ENCODE measurements around the gene MICALL2.

DNA sequence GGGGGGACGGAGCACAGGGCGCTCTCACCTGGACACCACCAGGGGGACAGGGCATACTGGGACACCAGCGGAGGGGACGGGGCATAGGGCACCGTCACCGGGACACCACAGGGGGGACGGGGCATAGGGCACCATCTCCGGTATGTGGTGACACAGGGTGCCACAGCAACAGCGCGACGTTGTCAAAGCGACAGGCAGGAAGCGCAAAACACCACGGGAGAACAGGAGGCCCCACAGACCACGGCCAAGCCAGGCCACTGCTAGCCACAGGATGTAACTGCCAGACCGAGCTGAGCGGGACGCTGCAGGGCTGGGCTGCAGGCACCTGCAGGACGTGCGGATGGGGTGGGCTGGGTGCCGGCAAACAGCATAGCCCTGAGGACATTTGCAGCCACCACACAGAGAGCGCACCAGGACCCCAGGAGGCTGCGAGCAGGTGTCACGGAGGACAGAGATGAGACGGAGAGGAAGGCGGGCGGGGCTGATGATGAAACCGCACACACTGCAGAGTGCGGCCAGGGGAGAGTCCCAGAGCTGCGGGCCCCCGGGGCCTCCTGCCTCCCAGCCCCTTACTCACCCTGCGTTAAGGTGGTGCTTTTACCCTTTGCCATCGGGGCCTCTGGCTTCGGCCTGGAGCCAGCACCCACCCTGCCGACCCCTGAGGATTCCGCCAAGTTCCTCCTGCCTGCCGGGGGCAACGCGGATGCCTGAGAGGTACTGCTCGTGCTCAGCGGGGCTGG is 17.5 kb downstream of the MICALL2 start:
- TF ChIP-seq, protein P1, sequence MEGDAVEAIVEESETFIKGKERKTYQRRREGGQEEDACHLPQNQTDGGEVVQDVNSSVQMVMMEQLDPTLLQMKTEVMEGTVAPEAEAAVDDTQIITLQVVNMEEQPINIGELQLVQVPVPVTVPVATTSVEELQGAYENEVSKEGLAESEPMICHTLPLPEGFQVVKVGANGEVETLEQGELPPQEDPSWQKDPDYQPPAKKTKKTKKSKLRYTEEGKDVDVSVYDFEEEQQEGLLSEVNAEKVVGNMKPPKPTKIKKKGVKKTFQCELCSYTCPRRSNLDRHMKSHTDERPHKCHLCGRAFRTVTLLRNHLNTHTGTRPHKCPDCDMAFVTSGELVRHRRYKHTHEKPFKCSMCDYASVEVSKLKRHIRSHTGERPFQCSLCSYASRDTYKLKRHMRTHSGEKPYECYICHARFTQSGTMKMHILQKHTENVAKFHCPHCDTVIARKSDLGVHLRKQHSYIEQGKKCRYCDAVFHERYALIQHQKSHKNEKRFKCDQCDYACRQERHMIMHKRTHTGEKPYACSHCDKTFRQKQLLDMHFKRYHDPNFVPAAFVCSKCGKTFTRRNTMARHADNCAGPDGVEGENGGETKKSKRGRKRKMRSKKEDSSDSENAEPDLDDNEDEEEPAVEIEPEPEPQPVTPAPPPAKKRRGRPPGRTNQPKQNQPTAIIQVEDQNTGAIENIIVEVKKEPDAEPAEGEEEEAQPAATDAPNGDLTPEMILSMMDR (IDR thresholded peaks at IDR 0.05), result no peak; the same call in 1 of the 2 replicates
- no peak for TF ChIP-seq EZH2phosphoT487 (IDR thresholded peaks at IDR 0.05; ENCODE audit: borderline replicate concordance, low read depth)
- TF ChIP-seq TAF1 (IDR thresholded peaks at IDR 0.05; ENCODE audit: borderline replicate concordance, low read depth, low read length), result no peak
- TF ChIP-seq NRF1 (IDR thresholded peaks at IDR 0.05; ENCODE audit: low read depth, low read length), result no peak
- TF ChIP-seq, protein P2, sequence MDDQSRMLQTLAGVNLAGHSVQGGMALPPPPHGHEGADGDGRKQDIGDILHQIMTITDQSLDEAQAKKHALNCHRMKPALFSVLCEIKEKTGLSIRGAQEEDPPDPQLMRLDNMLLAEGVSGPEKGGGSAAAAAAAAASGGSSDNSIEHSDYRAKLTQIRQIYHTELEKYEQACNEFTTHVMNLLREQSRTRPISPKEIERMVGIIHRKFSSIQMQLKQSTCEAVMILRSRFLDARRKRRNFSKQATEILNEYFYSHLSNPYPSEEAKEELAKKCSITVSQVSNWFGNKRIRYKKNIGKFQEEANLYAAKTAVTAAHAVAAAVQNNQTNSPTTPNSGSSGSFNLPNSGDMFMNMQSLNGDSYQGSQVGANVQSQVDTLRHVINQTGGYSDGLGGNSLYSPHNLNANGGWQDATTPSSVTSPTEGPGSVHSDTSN (IDR thresholded peaks at IDR 0.05), result no peak
- TF ChIP-seq RAD21 (IDR thresholded peaks at IDR 0.05; ENCODE audit: low read length), result no peak
- TF ChIP-seq JUND (IDR thresholded peaks at IDR 0.05), result no peak
- no peak for TF ChIP-seq YY1 (IDR thresholded peaks at IDR 0.05; ENCODE audit: low read depth)
- no peak for TF ChIP-seq EP300 (IDR thresholded peaks at IDR 0.05; ENCODE audit: borderline replicate concordance in 1 of 2, low read depth in 1 of 2, low read length in 1 of 2)
- no peak for TF ChIP-seq SMC3 (IDR thresholded peaks at IDR 0.05; ENCODE audit: low read depth, low read length)
- TF ChIP-seq, protein P3, sequence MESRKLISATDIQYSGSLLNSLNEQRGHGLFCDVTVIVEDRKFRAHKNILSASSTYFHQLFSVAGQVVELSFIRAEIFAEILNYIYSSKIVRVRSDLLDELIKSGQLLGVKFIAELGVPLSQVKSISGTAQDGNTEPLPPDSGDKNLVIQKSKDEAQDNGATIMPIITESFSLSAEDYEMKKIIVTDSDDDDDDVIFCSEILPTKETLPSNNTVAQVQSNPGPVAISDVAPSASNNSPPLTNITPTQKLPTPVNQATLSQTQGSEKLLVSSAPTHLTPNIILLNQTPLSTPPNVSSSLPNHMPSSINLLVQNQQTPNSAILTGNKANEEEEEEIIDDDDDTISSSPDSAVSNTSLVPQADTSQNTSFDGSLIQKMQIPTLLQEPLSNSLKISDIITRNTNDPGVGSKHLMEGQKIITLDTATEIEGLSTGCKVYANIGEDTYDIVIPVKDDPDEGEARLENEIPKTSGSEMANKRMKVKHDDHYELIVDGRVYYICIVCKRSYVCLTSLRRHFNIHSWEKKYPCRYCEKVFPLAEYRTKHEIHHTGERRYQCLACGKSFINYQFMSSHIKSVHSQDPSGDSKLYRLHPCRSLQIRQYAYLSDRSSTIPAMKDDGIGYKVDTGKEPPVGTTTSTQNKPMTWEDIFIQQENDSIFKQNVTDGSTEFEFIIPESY (IDR thresholded peaks at IDR 0.05; ENCODE audit: borderline replicate concordance, low read depth), result no peak

Data from SK-N-SH (cell line).